Smooth muscle cell (in vitro differentiated cells): ENCODE measurements around the gene ARNT2. TPM values are rescaled to one million over a fixed set of nuclear protein-coding genes. Genes with fewer than 3 reads are reported as not detected.

Source experiments
- DNase-seq: peaks from one replicate; lab custom pipeline; 2025; ENCODE audit not compliant: unreplicated experiment; lab: John Stamatoyannopoulos, UW
- H2AFZ ChIP-seq: fragments of 200-600 bp; sonication (generic); 2 replicates; pipeline ENCODE4 v1.6.0; 2016; ENCODE audit warnings: antibody characterized with exemption, low read depth, mild to moderate bottlenecking
- H3F3A ChIP-seq: fragments of 200-600 bp; sonication (generic); 2 replicates; pipeline ENCODE4 v1.6.0; 2017; ENCODE audit warnings: antibody characterized with exemption, low read depth
- H3K27ac ChIP-seq: fragments of 200-600 bp; sonication (generic); 2 replicates; pipeline ENCODE4 v1.5.1; 2016; ENCODE audit warnings: low read depth, mild to moderate bottlenecking
- H3K27me3 ChIP-seq: fragments of 200-600 bp; sonication (generic); 2 replicates; pipeline ENCODE4 v1.6.1; 2016; ENCODE audit warnings: low read depth, mild to moderate bottlenecking
- H3K36me3 ChIP-seq: fragments of 200-600 bp; sonication (generic); 2 replicates; pipeline ENCODE4 v1.5.1; 2016; ENCODE audit warnings: low read depth
- H3K4me1 ChIP-seq: fragments of 200-600 bp; sonication (generic); 2 replicates; pipeline ENCODE4 v1.5.1; 2016; ENCODE audit warnings: low read depth
- H3K4me2 ChIP-seq: fragments of 200-600 bp; sonication (generic); 2 replicates; pipeline ENCODE4 v1.6.0; 2016; ENCODE audit warnings: mild to moderate bottlenecking
- H3K4me3 ChIP-seq: fragments of 200-600 bp; sonication (generic); 2 replicates; pipeline ENCODE4 v1.5.1; 2016; ENCODE audit warnings: mild to moderate bottlenecking
- H3K79me2 ChIP-seq: fragments of 200-600 bp; sonication (generic); 2 replicates; pipeline ENCODE4 v1.6.0; 2016; ENCODE audit warnings: low read depth, mild to moderate bottlenecking
- H3K9ac ChIP-seq: fragments of 200-600 bp; sonication (generic); 2 replicates; pipeline ENCODE4 v1.6.0; 2016; ENCODE audit warnings: low read depth
- H3K9me3 ChIP-seq: fragments of 200-600 bp; sonication (generic); replicated peaks from 2 replicates; pipeline ENCODE4 v1.5.1; 2016; ENCODE audit warnings: low read depth
- H4K20me1 ChIP-seq: fragments of 200-600 bp; sonication (generic); 2 replicates; pipeline ENCODE4 v1.6.0; 2016; ENCODE audit warnings: low read depth
- CTCF ChIP-seq: fragments of 200-600 bp; sonication (generic); IDR thresholded peaks from 2 replicates; pipeline ENCODE4 v1.5.1; 2017; ENCODE audit warnings: borderline replicate concordance, mild to moderate bottlenecking, antibody characterized with exemption; ENCODE audit not compliant: insufficient read depth, poor library complexity, severe bottlenecking
- WGBS: methylation state at CpG from one replicate; pipeline ENCODE4 v1.1.7; 2016; ENCODE audit warnings: low lambda C conversion rate; 5-methylcytosine and 5-hydroxymethylcytosine counted together
- polyA plus RNA-seq: library from polyadenylated mRNA; unstranded; fragments of >200 nt; fragmentation: Nextera tagmentation; extraction: Ambion mirVana; gene quantifications from 2 replicates; pipeline ENCODE4 v1.2.1, GENCODE V29; 2016
- total RNA-seq: library from RNA; depleted of rRNA; stranded (reverse); fragments of >200 nt; gene quantifications from 2 replicates; pipeline ENCODE4 v1.2.3, GENCODE V29; 2014

ARNT2 gene
- total and polyA plus RNA-seq, 2 experiments from 2014 or later = 0.55 to 2.8 TPM

GRCh38 chr15:80436511-80437307 is 32.5 kb downstream of the ARNT2 start:
- WGBS = 80% methylated on average over 13 of the region's 13 CpGs
- no peak for DNase-seq

GRCh38 chr15:80437334-80437891 is 33.2 kb downstream of the ARNT2 start:
- no peaks in the 10 kb centered on the region for H4K20me1 ChIP-seq
- H3K9me3 ChIP-seq = no peaks in the 10 kb centered on the region
- no peaks in the 10 kb centered on the region for H3F3A ChIP-seq
- H3K4me2 ChIP-seq = no peak overlapping the region
- no peak overlapping the region for H3K27ac ChIP-seq
- TF ChIP-seq CTCF = no peak
- H3K4me3 ChIP-seq = no peak overlapping the region
- WGBS = 81% methylated on average over 6 of the region's 6 CpGs
- H3K4me1 ChIP-seq = no peaks in the 10 kb centered on the region
- H3K27me3 ChIP-seq = no peaks in the 10 kb centered on the region
- no peak for DNase-seq
- no peak overlapping the region for H2AFZ ChIP-seq
- no peak overlapping the region for H3K9ac ChIP-seq
- H3K36me3 ChIP-seq = no peaks in the 10 kb centered on the region
- no peaks in the 10 kb centered on the region for H3K79me2 ChIP-seq

More at GRCh38 chr15:80436511-80437307, 32.5 kb downstream of the ARNT2 start:
- Histone ChIP-seq H3F3A (no peaks in the 10 kb centered on the region), H3K27ac (no peak overlapping the region), H4K20me1 (no peaks in the 10 kb centered on the region), H3K9me3 (no peaks in the 10 kb centered on the region), H3K36me3 (no peaks in the 10 kb centered on the region), H3K79me2 (no peaks in the 10 kb centered on the region), H2AFZ (no peak overlapping the region), H3K27me3 (no peaks in the 10 kb centered on the region), H3K4me1 (no peaks in the 10 kb centered on the region), H3K9ac (no peak overlapping the region), H3K4me3 (no peak overlapping the region), H3K4me2 (no peak overlapping the region)
- TF ChIP-seq CTCF = no peak

GRCh38 chr15:80439140-80439539 is 35.0 kb downstream of the ARNT2 start:
- H2AFZ ChIP-seq = no peak overlapping the region
- H3F3A ChIP-seq = no peaks in the 10 kb centered on the region
- H3K9me3 ChIP-seq = no peaks in the 10 kb centered on the region
- no peak overlapping the region for H3K27ac ChIP-seq
- no peak for DNase-seq
- TF ChIP-seq CTCF = no peak
- 79% methylated on average over 3 of the region's 3 CpGs for WGBS
- H3K4me1 ChIP-seq = no peaks in the 10 kb centered on the region
- H3K27me3 ChIP-seq = no peaks in the 10 kb centered on the region
- H4K20me1 ChIP-seq = no peaks in the 10 kb centered on the region
- H3K9ac ChIP-seq = no peak overlapping the region
- H3K4me2 ChIP-seq = no peak overlapping the region
- no peaks in the 10 kb centered on the region for H3K36me3 ChIP-seq
- no peaks in the 10 kb centered on the region for H3K79me2 ChIP-seq
- H3K4me3 ChIP-seq = no peak overlapping the region
